K562 (cell line): ENCODE measurements around the gene AP3M1. TPM values are rescaled to one million over a fixed set of nuclear protein-coding genes. Genes with fewer than 3 reads are reported as not detected.

ENCODE experiments used
- ATAC-seq: fragments of 200-7000 bp; cut with Tn5 transposase; 3 replicates; pipeline ENCODE4 v1.9.1; 2020; ENCODE audit warnings: moderate library complexity
- BruUV-seq: library from RNA; stranded (reverse); fragments of 400-500 nt; replicated peaks from 2 replicates; lab custom pipeline; 2021; lab: Mats Ljungman, UMichigan
- CTCF ChIA-PET: fragments of 300-600 bp; formaldehyde crosslinking; extraction: SDS; loops from one replicate; lab custom pipeline; 2021; ENCODE audit warnings: low intra/inter-chr PET ratio; lab: Yijun Ruan, JAX
- POLR2A ChIA-PET: fragments of 300-600, 350-650 bp; sonication (Branson Sonifier 250); formaldehyde crosslinking; extraction: SDS; loops from one replicate; lab custom pipeline; 2021; ENCODE audit warnings: antibody characterized with exemption, inconsistent platforms; lab: Yijun Ruan, JAX
- DNase-seq, 4 experiments: peaks; one replicate each; pipeline versions ENCODE4 v3.0.0 to v3.0.0-alpha.2; 2011 to 2018; ENCODE audit warnings: low spot score in 3 of 4, mixed read lengths in 3 of 4; ENCODE audit errors: extremely low read depth in 1 of 4
- FAIRE-seq: peaks from 2 replicates; lab custom pipeline; 2011; peaks lifted over from hg19 to GRCh38; lab: Jason Lieb, UNC
- H2AFZ ChIP-seq: 2 replicates; pipeline ENCODE4 v1.6.0; 2011; ENCODE audit warnings: low read depth, low read length, control low read depth, inconsistent platforms
- H3K27ac ChIP-seq: fragments of 200-600 bp; 3 replicates; pipeline ENCODE4 v1.8.0; 2011; ENCODE audit warnings: low read depth, mild to moderate bottlenecking, control low read depth, inconsistent platforms, low read length, moderate library complexity, mixed read lengths; ENCODE audit errors: extremely low read depth
- H3K27me3 ChIP-seq, 2 experiments: fragments of 300-600 bp in 1 of 2; 2 replicates in 1 of 2; 3 replicates in 1 of 2; pipeline versions ENCODE4 v1.6.0 to v1.8.0; 2011; ENCODE audit warnings: inconsistent platforms in 2 of 2, low read length in 2 of 2, mild to moderate bottlenecking in 1 of 2, mixed read lengths in 1 of 2, moderate library complexity in 1 of 2; ENCODE audit not compliant: control insufficient read depth in 2 of 2, insufficient read depth in 2 of 2
- H3K36me3 ChIP-seq: fragments of 300-600 bp; 3 replicates; pipeline ENCODE4 v1.8.0; 2011; ENCODE audit warnings: mild to moderate bottlenecking, low read length, inconsistent platforms; ENCODE audit not compliant: control insufficient read depth, insufficient read depth
- H3K4me1 ChIP-seq, 2 experiments: fragments of 200-600 bp in 1 of 2; replicated peaks in 1 of 2; 2 replicates in 1 of 2; 3 replicates in 1 of 2; pipeline versions ENCODE4 v1.5.1 to v1.8.0; 2011; ENCODE audit warnings: inconsistent platforms in 2 of 2, low read length in 2 of 2, mild to moderate bottlenecking in 1 of 2, mixed read lengths in 1 of 2, moderate library complexity in 1 of 2; ENCODE audit not compliant: control insufficient read depth in 2 of 2, insufficient read depth in 2 of 2
- H3K4me2 ChIP-seq: 2 replicates; pipeline ENCODE4 v1.6.1; 2011; ENCODE audit warnings: low read length, control low read depth, inconsistent platforms, mixed read lengths; ENCODE audit not compliant: insufficient read depth
- H3K4me3 ChIP-seq: fragments of 200-600 bp; sonication (generic), shearing (Covaris generic); 2 replicates; pipeline ENCODE4 v1.5.1; 2016; ENCODE audit warnings: control low read depth, inconsistent platforms
- H3K79me2 ChIP-seq: fragments of 200-600 bp; 3 replicates; pipeline ENCODE4 v1.8.0; 2011; ENCODE audit warnings: low read length, inconsistent platforms; ENCODE audit not compliant: control insufficient read depth, insufficient read depth
- H3K9ac ChIP-seq, 2 experiments: 2 replicates each; pipeline versions ENCODE4 v1.6.0 to v1.6.1; 2011; ENCODE audit warnings: low read depth in 2 of 2, low read length in 2 of 2, control low read depth in 1 of 2, inconsistent platforms in 1 of 2, mild to moderate bottlenecking in 1 of 2, mixed read lengths in 1 of 2; ENCODE audit not compliant: insufficient read depth in 1 of 2
- H3K9me1 ChIP-seq: one replicate; pipeline ENCODE4 v1.6.0; 2011; ENCODE audit warnings: inconsistent platforms, mild to moderate bottlenecking, low read length, moderate library complexity; ENCODE audit not compliant: control insufficient read depth, insufficient read depth
- H3K9me3 ChIP-seq: replicated peaks from 2 replicates; pipeline ENCODE4 v1.5.1; 2011; ENCODE audit warnings: low read depth, low read length, inconsistent platforms; ENCODE audit not compliant: control insufficient read depth, insufficient read depth
- H4K20me1 ChIP-seq: replicated peaks from 2 replicates; pipeline ENCODE4 v1.6.1; 2011; ENCODE audit warnings: low read length, inconsistent platforms, mixed read lengths; ENCODE audit not compliant: control insufficient read depth, insufficient read depth
- DNMT1 ChIP-seq: fragments of 450-650 bp; IDR thresholded peaks from 2 replicates; pipeline ENCODE4 v1.6.1; 2016; ENCODE audit warnings: antibody characterized with exemption, mild to moderate bottlenecking
- DPF2 ChIP-seq: fragments of 450-650 bp; IDR thresholded peaks from 2 replicates; pipeline ENCODE4 v1.6.1; 2016
- HSF4 ChIP-seq: fragments of 250-450 bp; sonication (Bioruptor Pico); IDR thresholded peaks from 2 replicates; pipeline ENCODE4 v2.1.2; 2022; ENCODE audit warnings: mild to moderate bottlenecking, moderate library complexity, borderline replicate concordance
- IRF2 ChIP-seq: sonication (generic); formaldehyde crosslinking; IDR thresholded peaks from 2 replicates; pipeline ENCODE4 v1.8.1; 2022; ENCODE audit warnings: mild to moderate bottlenecking, missing genetic modification reagents
- KHSRP ChIP-seq: fragments of 450-650 bp; IDR thresholded peaks from 2 replicates; pipeline ENCODE4 v1.6.1; 2017
- MAFK ChIP-seq: IDR thresholded peaks from 2 replicates; pipeline ENCODE4 v1.6.1; 2011; ENCODE audit warnings: low read length, improper control_type of control experiment
- MTF1 ChIP-seq: fragments of 250-450 bp; sonication (Bioruptor Pico); IDR thresholded peaks from 2 replicates; pipeline ENCODE4 v1.9.0; 2021; ENCODE audit warnings: moderate library complexity, mild to moderate bottlenecking, inconsistent platforms, borderline replicate concordance
- POLR3G ChIP-seq: IDR thresholded peaks from 2 replicates; pipeline ENCODE4 v1.6.1; 2011; ENCODE audit not compliant: insufficient read length, insufficient replicate concordance; ENCODE audit errors: extremely low read depth
- PTTG1 ChIP-seq: fragments of 450-650 bp; IDR thresholded peaks from 2 replicates; pipeline ENCODE4 v1.6.1; 2016; ENCODE audit warnings: low read depth, mild to moderate bottlenecking, missing genetic modification characterization, missing compliant biosample characterization
- RBM14 ChIP-seq: fragments of 200-400 bp; formaldehyde crosslinking; IDR thresholded peaks from 2 replicates; pipeline ENCODE4 v1.6.1; 2018; ENCODE audit warnings: low read depth, mild to moderate bottlenecking, low read length, moderate library complexity, borderline replicate concordance; ENCODE audit not compliant: insufficient read depth
- RFX5 ChIP-seq: IDR thresholded peaks from 2 replicates; pipeline ENCODE4 v1.6.1; 2011; ENCODE audit warnings: low read depth, mild to moderate bottlenecking, improper control_type of control experiment, low read length
- SRSF3 ChIP-seq: fragments of 200-400 bp; formaldehyde crosslinking; IDR thresholded peaks from 2 replicates; pipeline ENCODE4 v1.6.1; 2016; ENCODE audit warnings: mild to moderate bottlenecking, low read length, moderate library complexity; ENCODE audit not compliant: insufficient read depth
- SUPT5H ChIP-seq: fragments of 450-650 bp; IDR thresholded peaks from 2 replicates; pipeline ENCODE4 v1.6.1; 2016
- XRCC4 ChIP-seq: IDR thresholded peaks from one replicate; pipeline ENCODE4 v1.6.1; 2011; ENCODE audit not compliant: insufficient read depth, insufficient read length; ENCODE audit errors: extremely low read depth
- ZNF232 ChIP-seq: sonication (generic); formaldehyde crosslinking; IDR thresholded peaks from 2 replicates; pipeline ENCODE4 v1.8.0; 2022; ENCODE audit warnings: mild to moderate bottlenecking, missing genetic modification reagents
- WGBS: fragments of 100-300 bp; shearing (Covaris generic); methylation state at CpG from one replicate; pipeline ENCODE4 v1.1.6; 2016; ENCODE audit warnings: low coverage, mixed read lengths; ENCODE audit not compliant: insufficient coverage; ENCODE audit errors: missing lambda C conversion rate; 5-methylcytosine and 5-hydroxymethylcytosine counted together
- in situ Hi-C: fragments of 300-500 bp; cut with MboI; formaldehyde crosslinking; loops from 4 replicates; pipeline ENCODE4 v1.15.0; 2018; ENCODE audit warnings: inconsistent platforms, mixed read lengths
- intact Hi-C: fragments of 100-400 bp; cut with micrococcal nuclease; formaldehyde crosslinking; loops from 2 replicates; pipeline ENCODE4 v1.14.2; 2022
- polyA plus RNA-seq, 8 experiments: library from polyadenylated mRNA; depleted of rRNA in 4 of 8; stranded (reverse) in 5 of 8; unstranded in 3 of 8; fragments of >200 nt; fragmentation: Nextera tagmentation in 2 of 8; fragmentation: Illumina TruSeq in 1 of 8; extraction: Ambion mirVana in 2 of 8; extraction: Trizol in 1 of 8; gene quantifications; 2 replicates each; pipeline versions ENCODE4 v1.2.1 to v1.2.3, GENCODE V29; 2011 to 2014; ENCODE audit warnings: inconsistent platforms in 1 of 8, missing spikeins in 1 of 8
- total RNA-seq, 7 experiments: library from RNA; depleted of rRNA in 6 of 7; stranded (reverse); fragments of >200 nt in 6 of 7; fragmentation: Illumina TruSeq in 2 of 7; extraction: Trizol in 2 of 7; gene quantifications; 2 replicates each; pipeline versions ENCODE4 v1.2.1 to v1.2.3, GENCODE V29; 2011 to 2021; ENCODE audit warnings: low replicate concordance in 1 of 7
- TF ChIP-seq, protein P1 (sequence below), 2 experiments: fragments of 450-650 bp in 1 of 2; sonication (generic) in 1 of 2; formaldehyde crosslinking in 1 of 2; IDR thresholded peaks; 2 replicates each; pipeline versions ENCODE4 v1.7.1 to v1.9.0; 2016 to 2022; ENCODE audit warnings: inconsistent platforms in 1 of 2, mild to moderate bottlenecking in 1 of 2, missing genetic modification reagents in 1 of 2

AP3M1 gene
- total and polyA plus RNA-seq, 9 of the 15 experiments (the other 6 are each of a cell fraction or from before 2014, with no cell fraction given): 44.3 to 135 (median 67.6) TPM

DNA sequence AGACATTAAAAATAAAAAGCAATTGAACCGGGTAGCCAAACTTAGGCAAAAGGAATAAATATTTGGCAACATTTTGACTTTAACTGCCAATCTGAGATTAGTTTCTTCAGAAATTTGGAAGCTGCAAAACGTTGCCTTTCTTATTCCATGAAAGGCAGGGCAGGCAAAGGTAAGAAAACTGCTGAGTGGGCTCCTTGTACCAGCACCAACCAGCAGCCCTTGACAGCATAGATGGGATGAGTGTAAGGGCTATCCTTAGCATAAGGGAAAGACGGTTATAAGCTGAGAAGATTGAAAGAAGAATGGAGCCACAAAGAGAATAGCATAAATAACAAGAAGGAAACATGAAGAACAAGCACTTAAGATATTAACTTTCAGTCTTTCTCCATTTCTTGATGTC, 28.6 kb downstream of the AP3M1 start:
- DNase-seq (no peak), ATAC-seq (no peak), FAIRE-seq (no peak)
- Histone ChIP-seq H2AFZ (no peak overlapping the region), H3K36me3 (peaks cover 96% of the 10 kb centered on the region; the same call in 2 of the 3 replicates), H3K9me1 (no peaks in the 10 kb centered on the region), H3K9ac (no peak overlapping the region), H4K20me1 (no peaks in the 10 kb centered on the region), H3K27me3 (no peaks in the 10 kb centered on the region), H3K79me2 (no peaks in the 10 kb centered on the region), H3K9me3 (no peaks in the 10 kb centered on the region), H3K4me1 (peaks cover 0 to 2% of the 10 kb centered on the region in 2 experiments; a peak in 2 of 5 replicates), H3K4me3 (no peak overlapping the region), H3K4me2 (no peak overlapping the region), H3K27ac (no peak overlapping the region)
- intact Hi-C loops (no loop called here), in situ Hi-C loops (no loop called here)
- 50% methylated on average over 3 of the region's 3 CpGs for WGBS
- POLR2A ChIA-PET: interaction anchor here (0.7 to 2.6 kb wide), 8 partner anchors 9 to 341 kb away, joined by 3 to 14 read pairs (median 4); partner anchors contain the start of gene CHCHD1
- CTCF ChIA-PET: no interaction called here
- BruUV-seq: TSS peak; percentile 23
- TF ChIP-seq RBM14: no peak
- no peak for TF ChIP-seq HSF4 (CRISPR knock-in tag)
- TF ChIP-seq, protein P1, sequence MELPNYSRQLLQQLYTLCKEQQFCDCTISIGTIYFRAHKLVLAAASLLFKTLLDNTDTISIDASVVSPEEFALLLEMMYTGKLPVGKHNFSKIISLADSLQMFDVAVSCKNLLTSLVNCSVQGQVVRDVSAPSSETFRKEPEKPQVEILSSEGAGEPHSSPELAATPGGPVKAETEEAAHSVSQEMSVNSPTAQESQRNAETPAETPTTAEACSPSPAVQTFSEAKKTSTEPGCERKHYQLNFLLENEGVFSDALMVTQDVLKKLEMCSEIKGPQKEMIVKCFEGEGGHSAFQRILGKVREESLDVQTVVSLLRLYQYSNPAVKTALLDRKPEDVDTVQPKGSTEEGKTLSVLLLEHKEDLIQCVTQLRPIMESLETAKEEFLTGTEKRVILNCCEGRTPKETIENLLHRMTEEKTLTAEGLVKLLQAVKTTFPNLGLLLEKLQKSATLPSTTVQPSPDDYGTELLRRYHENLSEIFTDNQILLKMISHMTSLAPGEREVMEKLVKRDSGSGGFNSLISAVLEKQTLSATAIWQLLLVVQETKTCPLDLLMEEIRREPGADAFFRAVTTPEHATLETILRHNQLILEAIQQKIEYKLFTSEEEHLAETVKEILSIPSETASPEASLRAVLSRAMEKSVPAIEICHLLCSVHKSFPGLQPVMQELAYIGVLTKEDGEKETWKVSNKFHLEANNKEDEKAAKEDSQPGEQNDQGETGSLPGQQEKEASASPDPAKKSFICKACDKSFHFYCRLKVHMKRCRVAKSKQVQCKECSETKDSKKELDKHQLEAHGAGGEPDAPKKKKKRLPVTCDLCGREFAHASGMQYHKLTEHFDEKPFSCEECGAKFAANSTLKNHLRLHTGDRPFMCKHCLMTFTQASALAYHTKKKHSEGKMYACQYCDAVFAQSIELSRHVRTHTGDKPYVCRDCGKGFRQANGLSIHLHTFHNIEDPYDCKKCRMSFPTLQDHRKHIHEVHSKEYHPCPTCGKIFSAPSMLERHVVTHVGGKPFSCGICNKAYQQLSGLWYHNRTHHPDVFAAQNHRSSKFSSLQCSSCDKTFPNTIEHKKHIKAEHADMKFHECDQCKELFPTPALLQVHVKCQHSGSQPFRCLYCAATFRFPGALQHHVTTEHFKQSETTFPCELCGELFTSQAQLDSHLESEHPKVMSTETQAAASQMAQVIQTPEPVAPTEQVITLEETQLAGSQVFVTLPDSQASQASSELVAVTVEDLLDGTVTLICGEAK (IDR thresholded peaks at IDR 0.05): no peak
- TF ChIP-seq, protein P1 (CRISPR knock-in tag; IDR thresholded peaks at IDR 0.05): no peak
- TF ChIP-seq DNMT1: no peak
- no peak for TF ChIP-seq PTTG1
- TF ChIP-seq XRCC4: no peak
- TF ChIP-seq MAFK: peak; percentile 56; the same call in 1 of the 2 replicates
- no peak for TF ChIP-seq POLR3G
- TF ChIP-seq MTF1 (CRISPR knock-in tag): no peak
- TF ChIP-seq RFX5: no peak
- no peak for TF ChIP-seq KHSRP
- TF ChIP-seq IRF2 (CRISPR knock-in tag): no peak
- no peak for TF ChIP-seq ZNF232 (CRISPR knock-in tag)
- TF ChIP-seq SUPT5H: peak; percentile 24; the same call in 1 of the 2 replicates
- TF ChIP-seq DPF2: no peak
- TF ChIP-seq SRSF3: no peak
